Heart left ventricle (tissue), 16 donors: ENCODE results near the gene GLP1R. TPM values are rescaled to one million over a fixed set of nuclear protein-coding genes. Genes with fewer than 3 reads are reported as not detected.
A peak's percentile ranks its signal among the peaks of the same experiment; 100 is the strongest.

Experiments used
- ATAC-seq, 4 donors: fragments of 200-7000 bp; cut with Tn5 transposase; one replicate each; pipeline ENCODE4 v1.9.1; 2020 to 2022; ENCODE audit warnings: moderate library complexity in 4 of 4, mild to moderate bottlenecking in 3 of 4, moderate number of reproducible peaks in 1 of 4
- DNase-seq, 5 donors: peaks; one replicate each; pipeline ENCODE4 v3.0.0-alpha.2; 2020
- H3K27ac ChIP-seq, 12 donors: fragments of 200-600 bp; sonication (generic) in 4 of 12; one replicate each; pipeline versions ENCODE4 v1.5.0 to v1.8.0; 2016 to 2022; ENCODE audit warnings: mild to moderate bottlenecking in 2 of 12
- H3K27me3 ChIP-seq, 9 donors: fragments of 200-600 bp; sonication (generic) in 2 of 9; one replicate each; pipeline versions ENCODE4 v1.5.1 to v1.8.0; 2016 to 2022; ENCODE audit warnings: mild to moderate bottlenecking in 3 of 9
- H3K36me3 ChIP-seq, 9 donors: fragments of 200-600 bp; sonication (generic) in 2 of 9; one replicate each; pipeline versions ENCODE4 v1.5.0 to v1.8.0; 2018 to 2022; ENCODE audit warnings: mild to moderate bottlenecking in 2 of 9
- H3K4me1 ChIP-seq, 12 donors: fragments of 200-600 bp; sonication (generic) in 4 of 12; one replicate each; pipeline versions ENCODE4 v1.5.0 to v1.8.0; 2016 to 2022; ENCODE audit warnings: mild to moderate bottlenecking in 3 of 12
- H3K4me3 ChIP-seq, 12 donors: fragments of 200-600 bp; sonication (generic) in 4 of 12; one replicate each; pipeline versions ENCODE4 v1.5.0 to v1.8.0; 2017 to 2022; ENCODE audit warnings: mild to moderate bottlenecking in 9 of 12, moderate library complexity in 4 of 12
- H3K9me3 ChIP-seq, 12 donors: fragments of 200-600 bp; sonication (generic) in 4 of 12; one replicate each; pipeline versions ENCODE4 v1.5.0 to v1.8.0; 2016 to 2022; ENCODE audit warnings: mild to moderate bottlenecking in 1 of 12
- CTCF ChIP-seq, 12 donors: fragments of 200-600 bp; sonication (generic) in 4 of 12; IDR thresholded peaks; one replicate each; pipeline versions ENCODE4 v1.5.0 to v1.8.0; 2018 to 2022; ENCODE audit warnings: antibody characterized with exemption in 12 of 12, mild to moderate bottlenecking in 5 of 12
- POLR2A ChIP-seq, 2 donors: fragments of 450-650 bp; IDR thresholded peaks; one replicate each; pipeline ENCODE4 v1.6.1; 2017; ENCODE audit warnings: antibody characterized with exemption in 2 of 2, mild to moderate bottlenecking in 2 of 2, moderate library complexity in 2 of 2
- WGBS, 4 donors: extraction: QIAGEN DNeasy Blood & Tissue Kit in 2 of 4; methylation state at CpG; one replicate each; pipeline versions ENCODE4 v1.1.5 to v1.1.7; 2013 to 2018; 5-methylcytosine and 5-hydroxymethylcytosine counted together
- intact Hi-C, 10 donors: fragments of 100-400 bp; cut with DNase I; formaldehyde crosslinking; loops; one replicate each; pipeline versions ENCODE4 v1.11.1 to v1.14.2; 2022
- polyA plus RNA-seq, 2 donors: library from polyadenylated mRNA; stranded (reverse); fragments of 200-250 nt; gene quantifications; one replicate each; pipeline ENCODE4 v1.2.3, GENCODE V29; 2013
- total RNA-seq, 9 donors: library from RNA; depleted of rRNA in 2 of 9; stranded (reverse); fragments of >200 nt in 2 of 9; fragmentation: NEBNext Ultra II Directional in 3 of 9; extraction: Animal tissue kit (Norgen Biotek cat#: 25700) in 3 of 9; gene quantifications; one replicate each; pipeline versions ENCODE4 v1.1.0 to v1.2.4, GENCODE V29; 2016 to 2023
- donor health status: ischemic (EF 13 %, LVEDD 7.1; RV severe dilation, severe dysfunction).
- donor health status: healthy with polysubstance abuse.
- donor health status: DM: no; HTN: yes; CAD: no.
- donor health status: DM: no; HTN: no; CAD: no.
- donor health status: ischemic (EF 25% LVEDD 6.9; RV normal size, moderate dysfunction).
- donor health status: ischemic (EF 25% LVEDD 5.7; RV mildly dilated, moderate dysfunction).
- donor health status: healthy.
- donor health status: DM: yes; HTN: yes; CAD: no.
- donor health status: ischemic (EF 35%, LVEDD 5.7; RV mildly dilated, moderate dysfunction).
- donor health status: nonischemic (EF 11% LVEDD 7.7; RV severe dilation, severe dysfunction).
- donor health status: DM: yes; HTN: yes; CAD: no.
- donor health status: PGD.
- donor health status: ischemic (EF 29% LVEDD 5.4; RV normal size, mild dysfunction).
- donor health status: nonischemic (EF 23%, LVEDD 6.1; RV moderate dilation, normal function).

The GLP1R gene
- total and polyA plus RNA-seq, 11 donors: 0.25 to 6.4 (median 1.6) TPM

GRCh38 chr6:39086711-39087110, 38.1 kb downstream of the GLP1R start:
- intact Hi-C loops: loop anchor here in 6 of 10 donors (5.0 to 10.0 kb wide), 4 partner anchors 112 to 218 kb away; no protein-coding TSS in a partner anchor

GRCh38 chr6:39087197-39087596, 38.6 kb downstream of the GLP1R start:
- no peak for TF ChIP-seq CTCF (IDR thresholded peaks at IDR 0.05)
- TF ChIP-seq POLR2A (IDR thresholded peaks at IDR 0.05): no peak
- no peak overlapping the region for H3K27ac ChIP-seq
- H3K27me3 ChIP-seq: peaks cover 0 to 11% (median 0%) of the 10 kb centered on the region in 9 donors
- WGBS, 4 donors: 64 to 78% (median 74%) methylated on average over 7 of the region's 7 CpGs
- intact Hi-C loops: loop anchor here in 6 of 10 donors (5.0 to 10.0 kb wide), 4 partner anchors 112 to 218 kb away; no protein-coding TSS in a partner anchor
- no peaks in the 10 kb centered on the region for H3K36me3 ChIP-seq
- no peaks in the 10 kb centered on the region for H3K9me3 ChIP-seq
- ATAC-seq: no peak
- peaks cover 0 to 23% (median 10%) of the 10 kb centered on the region in 12 donors for H3K4me1 ChIP-seq
- DNase-seq: no peak
- H3K4me3 ChIP-seq: no peak overlapping the region

More at GRCh38 chr6:39086711-39087110, 38.1 kb downstream of the GLP1R start:
- peaks cover 0 to 11% (median 0%) of the 10 kb centered on the region in 9 donors for H3K27me3 ChIP-seq
- no peaks in the 10 kb centered on the region for H3K36me3 ChIP-seq
- peaks cover 0 to 23% (median 10%) of the 10 kb centered on the region in 12 donors for H3K4me1 ChIP-seq
- H3K9me3 ChIP-seq: no peaks in the 10 kb centered on the region
- no peak for TF ChIP-seq CTCF (IDR thresholded peaks at IDR 0.05)
- no peak for TF ChIP-seq POLR2A (IDR thresholded peaks at IDR 0.05)
- WGBS, 4 donors: 42 to 46% (median 42%) methylated on average over 6 of the region's 6 CpGs
- DNase-seq (no peak), ATAC-seq (peak in 1 of 4 donors; percentile 22)
- no peak overlapping the region for H3K27ac ChIP-seq
- H3K4me3 ChIP-seq: no peak overlapping the region

GRCh38 chr6:39088331-39088730, 39.8 kb downstream of the GLP1R start:
- H3K4me1 ChIP-seq: peaks cover 0 to 23% (median 10%) of the 10 kb centered on the region in 12 donors
- ATAC-seq: peak; percentile 79 to 95 (median 88)
- 6 to 9% (median 8%) methylated on average over 4 of the region's 4 CpGs for WGBS, 4 donors
- H3K27ac ChIP-seq: no peak overlapping the region
- no peak overlapping the region for H3K4me3 ChIP-seq
- TF ChIP-seq CTCF (IDR thresholded peaks at IDR 0.05) (peak; percentile 21 to 64 (median 42)), POLR2A (IDR thresholded peaks at IDR 0.05) (no peak)
- H3K36me3 ChIP-seq: no peaks in the 10 kb centered on the region
- peaks cover 0 to 11% (median 0%) of the 10 kb centered on the region in 9 donors for H3K27me3 ChIP-seq
- H3K9me3 ChIP-seq: no peaks in the 10 kb centered on the region
- intact Hi-C loops: loop anchor here (2.0 to 10.0 kb wide), 5 partner anchors 114 to 216 kb away; no protein-coding TSS in a partner anchor
- peak in 4 of 5 donors; percentile 43 to 73 (median 52) for DNase-seq

- Histone ChIP-seq H3K4me3 (no peak overlapping the region), H3K36me3 (no peaks in the 10 kb centered on the region), H3K9me3 (no peaks in the 10 kb centered on the region), H3K27me3 (peaks cover 0 to 11% (median 0%) of the 10 kb centered on the region in 9 donors), H3K4me1 (peaks cover 0 to 23% (median 10%) of the 10 kb centered on the region in 12 donors), H3K27ac (no peak overlapping the region)
- WGBS, 4 donors: 51 to 60% (median 57%) methylated on average over 4 of the region's 4 CpGs
- ATAC-seq (no peak), DNase-seq (no peak)
- intact Hi-C loops: no loop called here
- TF ChIP-seq POLR2A (IDR thresholded peaks at IDR 0.05): no peak
- no peak for TF ChIP-seq CTCF (IDR thresholded peaks at IDR 0.05)
These were observed 41.5 kb downstream of the GLP1R start for GRCh38 chr6:39090036-39090435.
